ENCODE measurements around the gene CPNE4.

DNA sequence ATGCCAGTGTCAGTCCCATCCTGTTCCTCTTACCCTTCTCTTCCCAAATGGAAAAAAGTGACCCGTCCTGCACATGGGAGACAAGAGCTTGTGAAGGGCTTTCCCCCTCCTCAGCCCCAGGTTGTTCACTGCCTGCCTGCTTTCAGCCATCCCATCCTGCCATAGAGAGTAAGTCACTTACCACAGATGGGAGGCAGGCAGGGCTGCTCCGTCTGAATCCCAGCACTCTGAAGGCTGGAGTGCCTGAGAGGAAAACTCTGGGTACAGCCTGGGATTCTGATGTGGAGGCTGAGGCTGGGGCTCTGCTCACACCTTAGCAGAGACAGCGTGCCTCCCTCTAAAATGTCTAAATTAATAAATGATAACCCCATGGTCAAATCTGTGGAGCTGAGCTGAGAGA, 14.8 kb downstream of the CPNE4 start:
- TF ChIP-seq, protein P1, sequence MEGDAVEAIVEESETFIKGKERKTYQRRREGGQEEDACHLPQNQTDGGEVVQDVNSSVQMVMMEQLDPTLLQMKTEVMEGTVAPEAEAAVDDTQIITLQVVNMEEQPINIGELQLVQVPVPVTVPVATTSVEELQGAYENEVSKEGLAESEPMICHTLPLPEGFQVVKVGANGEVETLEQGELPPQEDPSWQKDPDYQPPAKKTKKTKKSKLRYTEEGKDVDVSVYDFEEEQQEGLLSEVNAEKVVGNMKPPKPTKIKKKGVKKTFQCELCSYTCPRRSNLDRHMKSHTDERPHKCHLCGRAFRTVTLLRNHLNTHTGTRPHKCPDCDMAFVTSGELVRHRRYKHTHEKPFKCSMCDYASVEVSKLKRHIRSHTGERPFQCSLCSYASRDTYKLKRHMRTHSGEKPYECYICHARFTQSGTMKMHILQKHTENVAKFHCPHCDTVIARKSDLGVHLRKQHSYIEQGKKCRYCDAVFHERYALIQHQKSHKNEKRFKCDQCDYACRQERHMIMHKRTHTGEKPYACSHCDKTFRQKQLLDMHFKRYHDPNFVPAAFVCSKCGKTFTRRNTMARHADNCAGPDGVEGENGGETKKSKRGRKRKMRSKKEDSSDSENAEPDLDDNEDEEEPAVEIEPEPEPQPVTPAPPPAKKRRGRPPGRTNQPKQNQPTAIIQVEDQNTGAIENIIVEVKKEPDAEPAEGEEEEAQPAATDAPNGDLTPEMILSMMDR (IDR thresholded peaks at IDR 0.05; ENCODE audit: low read length) = no peak
- TF ChIP-seq EZH2phosphoT487 (IDR thresholded peaks at IDR 0.05; ENCODE audit: low read length) = no peak
